Stimulated activated CD8-positive, alpha-beta memory T cell treated with anti-CD3 and anti-CD28 coated beads, Interleukin-15, amount 100 ng/mL, for 48 hours (primary cell): ENCODE results near the gene LIME1.

ENCODE experiments used
- DNase-seq, 2 donors: peaks; one replicate each; pipeline ENCODE4 v3.0.0-alpha.2; 2020; ENCODE audit warnings: low read depth in 2 of 2

LIME1 gene

DNA sequence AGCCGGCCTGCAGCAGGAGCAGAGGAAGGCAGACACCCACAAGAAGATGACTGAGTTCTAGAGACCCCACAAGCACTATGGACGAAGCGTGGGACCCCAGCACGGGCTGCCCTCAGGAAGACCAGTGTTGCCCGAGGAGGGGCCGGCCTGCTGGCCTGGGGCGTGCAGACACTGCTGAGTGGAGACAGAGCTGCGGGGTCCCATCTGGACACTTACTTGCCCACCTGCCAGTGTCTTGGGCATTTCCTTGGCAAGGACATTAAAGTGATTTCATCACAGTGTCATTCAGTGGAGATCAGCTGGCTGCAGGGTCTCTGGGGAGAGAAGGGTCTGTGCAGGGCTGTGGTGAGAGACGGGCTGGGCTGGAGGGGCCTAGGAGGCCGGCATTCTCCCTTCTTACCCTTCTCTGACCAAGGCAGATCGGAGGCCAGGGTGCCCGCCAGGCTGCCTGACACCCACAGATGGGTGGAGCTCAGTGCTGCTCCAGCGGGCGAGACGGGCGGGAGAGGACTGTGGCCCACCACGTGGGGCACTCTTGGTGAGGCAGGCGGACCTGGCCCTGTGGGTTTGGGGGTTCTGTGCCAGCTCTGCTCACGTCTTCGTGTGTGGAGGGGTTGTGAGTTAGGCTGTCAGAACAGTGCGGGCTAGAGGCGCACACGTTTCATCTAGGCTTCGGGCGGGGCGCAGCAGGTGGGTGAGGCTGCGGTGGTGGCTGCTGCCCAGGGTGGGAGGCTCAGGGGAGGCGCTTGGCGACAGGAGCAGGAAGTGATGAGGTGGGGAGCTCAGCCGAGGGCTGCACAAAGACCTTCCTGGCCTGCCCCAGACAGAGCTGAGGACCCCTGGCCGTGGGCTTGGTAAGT is at the start of gene LIME1:
LIME1 (plus strand) TSS at position 806 of the 860 bp plus-strand sequence. CDS start 886 bp downstream, outside the sequence.
- DNase-seq, result peak in 1 of 2 donors; percentile 44

- DNase-seq, result no peak
Measured at GRCh38 chr20:63687419-63688178, 48.9 kb upstream of the LIME1 start.

GRCh38 chr20:63688228-63689045 is 48.0 kb upstream of the LIME1 start:
- DNase-seq, result no peak

GRCh38 chr20:63689046-63690002 is 47.1 kb upstream of the LIME1 start:
- no peak for DNase-seq

GRCh38 chr20:63690003-63690897 is 46.2 kb upstream of the LIME1 start:
- DNase-seq, result no peak

- DNase-seq, result no peak
Measured at GRCh38 chr20:63690898-63691710, 45.4 kb upstream of the LIME1 start.

DNA sequence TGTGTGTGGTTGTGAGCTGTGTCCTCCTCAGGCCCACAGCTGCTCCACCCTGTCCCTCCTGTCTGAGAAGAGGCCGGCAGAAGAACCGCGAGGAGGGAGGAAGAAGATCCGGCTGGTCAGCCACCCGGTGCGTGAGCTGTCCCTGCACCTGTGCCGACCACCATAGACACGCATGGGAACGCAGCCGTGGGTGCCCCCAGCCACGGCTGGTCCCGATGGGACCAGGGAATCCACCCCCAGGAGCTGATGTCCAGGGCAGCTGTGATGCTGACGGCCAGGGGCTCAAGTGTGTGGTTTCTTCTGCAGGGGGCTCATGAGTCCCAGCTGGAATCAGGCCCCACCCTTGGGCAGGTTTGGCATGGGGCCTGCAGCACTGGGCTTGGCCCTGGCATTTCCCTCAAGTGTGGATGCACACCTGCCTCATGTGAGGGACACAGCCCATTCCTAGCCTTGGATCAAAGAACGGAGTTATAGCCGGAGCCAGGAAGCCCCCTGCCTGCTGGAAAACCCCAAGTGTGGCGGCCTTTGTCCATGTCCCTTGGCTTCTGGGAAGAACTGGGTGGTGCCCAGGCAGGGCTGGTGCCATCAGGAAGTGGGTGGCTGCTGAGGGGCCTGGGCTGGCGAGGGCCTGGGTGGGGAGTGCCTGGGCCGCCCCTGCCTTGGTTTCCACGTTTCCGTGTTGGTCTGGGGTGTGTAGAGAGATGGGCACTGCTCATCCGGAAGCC is 44.6 kb upstream of the LIME1 start:
- no peak for DNase-seq

DNA sequence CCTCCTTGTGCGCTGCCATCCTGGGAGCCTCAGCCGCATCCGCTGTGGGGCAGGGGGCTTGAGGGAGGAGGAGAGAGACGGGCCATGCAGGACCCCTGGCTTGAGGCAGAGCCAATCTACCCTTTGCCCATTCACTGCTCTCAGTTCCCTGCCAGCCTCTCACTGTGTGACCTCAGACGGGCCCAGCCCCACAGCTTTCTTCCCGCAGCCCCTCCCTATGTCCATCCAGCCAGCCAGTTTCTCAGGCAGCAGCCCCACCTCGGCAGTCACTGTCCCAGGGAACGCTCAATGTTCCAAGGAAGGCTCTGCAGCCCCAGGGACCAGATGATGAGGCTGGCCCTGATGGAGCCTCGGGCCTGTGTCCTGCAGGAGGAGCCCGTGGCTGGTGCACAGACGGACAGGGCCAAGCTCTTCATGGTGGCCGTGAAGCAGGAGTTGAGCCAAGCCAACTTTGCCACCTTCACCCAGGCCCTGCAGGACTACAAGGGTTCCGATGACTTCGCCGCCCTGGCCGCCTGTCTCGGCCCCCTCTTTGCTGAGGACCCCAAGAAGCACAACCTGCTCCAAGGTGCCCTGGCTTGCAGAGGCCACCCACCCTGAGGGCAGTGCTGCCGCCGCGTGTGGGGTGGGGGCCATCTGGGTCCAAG is 43.9 kb upstream of the LIME1 start:
- DNase-seq, result no peak

DNA sequence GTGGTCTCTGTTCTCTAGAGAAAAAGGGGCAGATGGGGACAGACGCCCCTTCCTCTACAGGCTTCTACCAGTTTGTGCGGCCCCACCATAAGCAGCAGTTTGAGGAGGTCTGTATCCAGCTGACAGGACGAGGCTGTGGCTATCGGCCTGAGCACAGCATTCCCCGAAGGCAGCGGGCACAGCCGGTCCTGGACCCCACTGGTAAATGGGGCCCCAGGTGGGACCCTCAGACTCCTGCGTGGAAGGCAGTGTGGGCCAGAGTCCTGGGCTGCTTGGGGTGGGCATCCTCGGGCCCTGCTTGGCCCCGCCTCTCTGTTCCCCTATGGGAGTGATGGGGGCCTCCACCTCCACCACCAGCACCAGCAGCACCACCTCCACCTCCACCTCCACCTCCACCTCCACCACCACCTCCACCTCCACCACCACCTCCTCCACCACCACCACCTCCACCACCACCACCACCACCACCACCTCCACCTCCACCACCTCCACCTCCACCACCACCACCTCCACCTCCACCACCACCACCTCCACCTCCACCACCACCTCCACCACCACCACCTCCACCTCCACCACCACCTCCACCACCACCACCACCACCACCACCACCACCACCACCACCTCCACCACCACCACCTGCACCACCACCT is 43.3 kb upstream of the LIME1 start:
- no peak for DNase-seq

DNA sequence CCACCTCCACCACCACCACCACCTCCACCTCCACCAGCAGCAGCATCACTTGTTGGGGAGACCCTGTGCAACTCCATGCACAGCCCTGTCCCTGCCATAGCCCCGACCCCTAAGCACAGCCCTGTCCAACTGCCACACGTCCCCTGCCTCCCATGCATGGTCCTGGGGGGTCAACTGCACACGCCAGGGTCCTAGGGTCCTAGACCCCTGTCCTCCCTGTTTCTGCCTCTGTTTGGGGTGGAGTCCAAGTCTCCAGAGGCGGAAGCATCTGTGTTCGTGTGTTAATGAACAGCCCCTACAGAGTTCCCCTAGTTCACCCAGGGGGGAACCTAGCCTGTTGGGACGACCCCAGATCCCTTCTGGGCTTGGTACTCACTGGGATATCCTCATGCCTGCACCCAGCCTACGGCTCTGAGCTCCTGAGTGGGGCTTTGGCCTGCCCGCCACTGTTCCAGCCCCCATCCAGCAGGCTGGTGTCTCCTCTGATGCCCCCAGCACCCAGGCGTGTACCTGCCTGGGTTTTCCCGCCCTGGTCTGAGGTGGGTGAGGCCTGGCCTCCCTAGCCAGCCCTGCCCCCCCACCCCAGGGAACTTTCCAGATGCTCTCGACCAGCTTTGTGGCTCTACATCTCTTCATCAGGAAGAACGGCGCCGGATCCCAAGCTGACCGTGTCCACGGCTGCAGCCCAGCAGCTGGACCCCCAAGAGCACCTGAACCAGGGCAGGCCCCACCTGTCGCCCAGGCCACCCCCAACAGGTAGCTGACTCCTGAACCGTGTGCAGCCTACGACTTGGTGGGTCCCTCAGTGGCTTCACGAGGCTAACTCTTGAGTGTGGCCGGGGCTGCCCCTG is 42.5 kb upstream of the LIME1 start:
- no peak for DNase-seq

DNA sequence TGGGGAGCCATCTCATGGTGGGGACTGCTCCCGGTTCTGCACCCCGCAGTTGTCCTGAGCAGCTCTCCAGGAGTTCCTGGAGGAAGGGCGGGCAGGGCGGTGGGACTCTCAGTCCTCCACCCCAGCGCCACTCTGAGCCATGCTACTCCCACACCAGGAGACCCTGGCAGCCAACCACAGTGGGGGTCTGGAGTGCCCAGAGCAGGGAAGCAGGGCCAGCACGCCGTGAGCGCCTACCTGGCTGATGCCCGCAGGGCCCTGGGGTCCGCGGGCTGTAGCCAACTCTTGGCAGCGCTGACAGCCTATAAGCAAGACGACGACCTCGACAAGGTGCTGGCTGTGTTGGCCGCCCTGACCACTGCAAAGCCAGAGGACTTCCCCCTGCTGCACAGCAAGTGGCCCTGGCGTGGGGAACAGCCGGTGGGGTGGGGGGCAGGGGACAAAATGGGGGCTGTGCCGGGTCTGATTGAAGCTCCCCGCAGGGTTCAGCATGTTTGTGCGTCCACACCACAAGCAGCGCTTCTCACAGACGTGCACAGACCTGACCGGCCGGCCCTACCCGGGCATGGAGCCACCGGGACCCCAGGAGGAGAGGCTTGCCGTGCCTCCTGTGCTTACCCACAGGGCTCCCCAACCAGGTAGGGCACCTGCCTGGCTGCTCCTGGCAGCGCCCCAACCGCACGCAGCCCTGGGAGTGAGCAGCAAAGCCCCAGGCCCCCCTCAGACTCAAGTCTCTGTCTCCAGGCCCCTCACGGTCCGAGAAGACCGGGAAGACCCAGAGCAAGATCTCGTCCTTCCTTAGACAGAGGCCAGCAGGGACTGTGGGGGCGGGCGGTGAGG is 41.7 kb upstream of the LIME1 start:
- no peak for DNase-seq

GRCh38 chr20:63695424-63696305 is 40.8 kb upstream of the LIME1 start:
- no peak for DNase-seq

GRCh38 chr20:63696306-63696627 is 40.2 kb upstream of the LIME1 start:
- no peak for DNase-seq

DNA sequence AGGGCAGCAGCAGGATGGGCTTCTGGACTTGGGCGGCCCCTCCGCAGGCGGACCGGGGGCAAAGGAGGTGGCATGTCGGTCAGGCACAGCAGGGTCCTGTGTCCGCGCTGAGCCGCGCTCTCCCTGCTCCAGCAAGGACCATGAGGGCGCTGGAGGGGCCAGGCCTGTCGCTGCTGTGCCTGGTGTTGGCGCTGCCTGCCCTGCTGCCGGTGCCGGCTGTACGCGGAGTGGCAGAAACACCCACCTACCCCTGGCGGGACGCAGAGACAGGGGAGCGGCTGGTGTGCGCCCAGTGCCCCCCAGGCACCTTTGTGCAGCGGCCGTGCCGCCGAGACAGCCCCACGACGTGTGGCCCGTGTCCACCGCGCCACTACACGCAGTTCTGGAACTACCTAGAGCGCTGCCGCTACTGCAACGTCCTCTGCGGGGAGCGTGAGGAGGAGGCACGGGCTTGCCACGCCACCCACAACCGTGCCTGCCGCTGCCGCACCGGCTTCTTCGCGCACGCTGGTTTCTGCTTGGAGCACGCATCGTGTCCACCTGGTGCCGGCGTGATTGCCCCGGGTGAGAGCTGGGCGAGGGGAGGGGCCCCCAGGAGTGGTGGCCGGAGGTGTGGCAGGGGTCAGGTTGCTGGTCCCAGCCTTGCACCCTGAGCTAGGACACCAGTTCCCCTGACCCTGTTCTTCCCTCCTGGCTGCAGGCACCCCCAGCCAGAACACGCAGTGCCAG is 39.7 kb upstream of the LIME1 start, which contains the start of gene TNFRSF6B:
TNFRSF6B (plus strand) TSS at position 25 of the 729 bp plus-strand sequence; CDS start at position 141, 116 bp downstream.
- no peak for DNase-seq
